Thymus (tissue), 11 donors: ENCODE data around the gene VKORC1. TPM values are rescaled to one million over a fixed set of nuclear protein-coding genes. Genes with fewer than 3 reads are reported as not detected.

Source experiments
- DNase-seq, 9 donors: peaks; one replicate each; pipeline ENCODE4 v3.0.0-alpha.2; 2013; ENCODE audit warnings: low spot score in 9 of 9, low read depth in 6 of 9, missing footprints in 1 of 9
- H3K27ac ChIP-seq, 2 donors: one replicate each; pipeline ENCODE4 v1.5.1; 2013; ENCODE audit warnings: control low read depth in 1 of 2, low read depth in 1 of 2, low read length in 1 of 2, mild to moderate bottlenecking in 1 of 2, moderate library complexity in 1 of 2
- H3K27me3 ChIP-seq, 2 donors: one replicate each; pipeline ENCODE4 v1.5.1; 2013; ENCODE audit warnings: low read length in 1 of 2; ENCODE audit not compliant: control insufficient read depth in 2 of 2, insufficient read depth in 1 of 2
- H3K36me3 ChIP-seq, 2 donors: one replicate each; pipeline ENCODE4 v1.5.1; 2013; ENCODE audit warnings: low read length in 1 of 2, mild to moderate bottlenecking in 1 of 2, moderate library complexity in 1 of 2; ENCODE audit not compliant: control insufficient read depth in 2 of 2, insufficient read depth in 2 of 2
- H3K4me1 ChIP-seq, 2 donors: one replicate each; pipeline ENCODE4 v1.5.1; 2013; ENCODE audit warnings: low read length in 2 of 2; ENCODE audit not compliant: control insufficient read depth in 2 of 2, insufficient read depth in 2 of 2
- H3K4me3 ChIP-seq, 2 donors: one replicate each; pipeline ENCODE4 v1.5.1; 2013; ENCODE audit warnings: low read length in 2 of 2, control low read depth in 1 of 2, mild to moderate bottlenecking in 1 of 2
- H3K9me3 ChIP-seq, 2 donors: one replicate each; pipeline ENCODE4 v1.5.1; 2013; ENCODE audit warnings: low read length in 1 of 2, mild to moderate bottlenecking in 1 of 2; ENCODE audit not compliant: control insufficient read depth in 2 of 2, insufficient read depth in 1 of 2
- WGBS: extraction: QIAGEN DNeasy Blood & Tissue Kit; methylation state at CpG from one replicate; pipeline ENCODE4 v1.1.7; 2013; 5-methylcytosine and 5-hydroxymethylcytosine counted together
- polyA plus RNA-seq: library from polyadenylated mRNA; stranded (reverse); fragments of 200-250 nt; gene quantifications from one replicate; pipeline ENCODE4 v1.2.3, GENCODE V29; 2013
- total RNA-seq: library from RNA; stranded (reverse); fragments of 120-200 nt; gene quantifications from one replicate; pipeline ENCODE4 v1.2.4, GENCODE V29; 2013
- donor health status: healthy.

VKORC1 gene
- total and polyA plus RNA-seq, 2 donors, result 36.0 to 48.7 TPM

GRCh38 chr16:31110106-31111034 is 15.8 kb upstream of the VKORC1 start:
- 94% methylated on average over 26 of the region's 26 CpGs for WGBS
- H3K4me3 ChIP-seq, result no peak overlapping the region
- DNase-seq, result no peak
- no peak overlapping the region for H3K27ac ChIP-seq
- H3K4me1 ChIP-seq, result peaks cover 15 to 18% of the 10 kb centered on the region in 2 donors
- no peaks in the 10 kb centered on the region for H3K27me3 ChIP-seq
- peaks cover 22 to 37% of the 10 kb centered on the region in 2 donors for H3K36me3 ChIP-seq
- no peaks in the 10 kb centered on the region for H3K9me3 ChIP-seq

GRCh38 chr16:31109622-31110021 is 15.0 kb upstream of the VKORC1 start:
- DNase-seq, result no peak
- H3K4me1 ChIP-seq, result peaks cover 15 to 18% of the 10 kb centered on the region in 2 donors
- H3K4me3 ChIP-seq, result no peak overlapping the region
- 97% methylated on average over 12 of the region's 12 CpGs for WGBS
- H3K36me3 ChIP-seq, result peaks cover 22 to 37% of the 10 kb centered on the region in 2 donors
- no peaks in the 10 kb centered on the region for H3K27me3 ChIP-seq
- no peaks in the 10 kb centered on the region for H3K9me3 ChIP-seq
- no peak overlapping the region for H3K27ac ChIP-seq

DNA sequence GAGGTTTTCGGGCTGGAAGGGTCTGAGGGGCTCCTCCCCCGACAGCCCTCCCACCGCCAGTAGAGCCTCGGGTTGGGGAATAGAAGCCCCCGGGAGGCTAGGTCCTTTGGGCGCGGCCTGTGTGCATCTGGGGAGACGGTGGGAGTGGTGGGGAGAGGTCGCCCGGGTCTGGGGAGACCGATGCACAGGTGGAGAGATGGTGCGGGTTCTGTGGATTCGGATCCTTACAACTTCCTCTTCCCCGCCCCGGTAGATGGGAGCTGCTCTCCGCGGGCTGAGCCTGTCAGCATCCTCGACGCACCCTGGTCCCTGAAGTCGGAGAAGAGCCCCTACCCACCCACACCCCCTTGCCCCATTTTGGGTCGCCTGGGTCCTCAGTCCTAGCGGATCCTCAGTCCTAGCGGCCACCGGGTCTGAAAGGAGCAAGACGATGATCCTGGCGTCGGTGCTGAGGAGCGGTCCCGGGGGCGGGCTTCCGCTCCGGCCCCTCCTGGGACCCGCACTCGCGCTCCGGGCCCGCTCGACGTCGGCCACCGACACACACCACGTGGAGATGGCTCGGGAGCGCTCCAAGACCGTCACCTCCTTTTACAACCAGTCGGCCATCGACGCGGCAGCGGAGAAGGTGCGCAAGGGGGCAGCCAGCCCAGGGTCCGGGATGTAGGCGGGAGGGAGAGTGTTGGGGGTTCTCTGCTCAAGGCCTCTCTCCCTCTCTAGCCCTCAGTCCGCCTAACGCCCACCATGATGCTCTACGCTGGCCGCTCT is 14.4 kb upstream of the VKORC1 start:
- Histone ChIP-seq H3K4me3 (peak overlapping the region; percentile 57 to 96), H3K27ac (no peak overlapping the region), H3K36me3 (peaks cover 22 to 37% of the 10 kb centered on the region in 2 donors), H3K27me3 (no peaks in the 10 kb centered on the region), H3K9me3 (no peaks in the 10 kb centered on the region), H3K4me1 (peaks cover 15 to 18% of the 10 kb centered on the region in 2 donors)
- no peak for DNase-seq
- 58% methylated on average over 57 of the region's 57 CpGs for WGBS

GRCh38 chr16:31108035-31108793 is 13.6 kb upstream of the VKORC1 start, which contains the start of gene BCKDK:
TSS of gene BCKDK (plus strand) at chr16:31108386. CDS start at chr16:31109224, 838 bp downstream.
- peak within 1 kb of the TSS in 1 of 2 donors; percentile 73 for H3K27ac ChIP-seq
- peaks cover 22 to 34% of the 10 kb centered on the region in 2 donors for H3K36me3 ChIP-seq
- DNase-seq, result peak in 8 of 9 donors; percentile 32 to 75 (median 52)
- peaks cover 15 to 18% of the 10 kb centered on the region in 2 donors for H3K4me1 ChIP-seq
- peak within 1 kb of the TSS; percentile 57 to 96 for H3K4me3 ChIP-seq
- H3K27me3 ChIP-seq, result no peaks in the 10 kb centered on the region
- H3K9me3 ChIP-seq, result no peaks in the 10 kb centered on the region
- 5% methylated on average over 68 of the region's 68 CpGs for WGBS

DNA sequence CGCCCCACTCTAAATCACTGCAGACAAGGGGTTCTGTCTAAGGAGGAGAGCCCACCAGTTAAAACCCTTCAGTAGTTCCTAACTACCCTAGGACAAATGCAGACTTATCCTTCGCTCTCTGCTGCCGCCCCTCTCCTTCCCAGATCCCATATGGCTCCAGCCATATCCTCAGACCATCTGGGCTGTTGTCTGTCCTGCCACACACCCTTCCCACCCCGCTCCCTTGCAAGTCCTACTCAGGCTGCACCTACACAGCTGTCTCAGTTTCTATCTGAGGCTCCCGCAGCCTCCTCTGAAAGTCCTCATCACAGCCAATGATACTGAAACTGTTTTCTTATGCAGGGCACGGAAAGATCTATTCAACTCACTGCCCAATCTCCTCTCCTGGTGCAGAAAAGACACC is 12.9 kb upstream of the VKORC1 start:
- H3K4me3 ChIP-seq, result no peak overlapping the region
- no peaks in the 10 kb centered on the region for H3K9me3 ChIP-seq
- H3K4me1 ChIP-seq, result peaks cover 15 to 18% of the 10 kb centered on the region in 2 donors
- no peak overlapping the region for H3K27ac ChIP-seq
- 98% methylated on average over 6 of the region's 6 CpGs for WGBS
- H3K36me3 ChIP-seq, result peaks cover 21 to 32% of the 10 kb centered on the region in 2 donors
- no peaks in the 10 kb centered on the region for H3K27me3 ChIP-seq
- no peak for DNase-seq

GRCh38 chr16:31106509-31107464 is 12.2 kb upstream of the VKORC1 start:
- no peak overlapping the region for H3K27ac ChIP-seq

DNA sequence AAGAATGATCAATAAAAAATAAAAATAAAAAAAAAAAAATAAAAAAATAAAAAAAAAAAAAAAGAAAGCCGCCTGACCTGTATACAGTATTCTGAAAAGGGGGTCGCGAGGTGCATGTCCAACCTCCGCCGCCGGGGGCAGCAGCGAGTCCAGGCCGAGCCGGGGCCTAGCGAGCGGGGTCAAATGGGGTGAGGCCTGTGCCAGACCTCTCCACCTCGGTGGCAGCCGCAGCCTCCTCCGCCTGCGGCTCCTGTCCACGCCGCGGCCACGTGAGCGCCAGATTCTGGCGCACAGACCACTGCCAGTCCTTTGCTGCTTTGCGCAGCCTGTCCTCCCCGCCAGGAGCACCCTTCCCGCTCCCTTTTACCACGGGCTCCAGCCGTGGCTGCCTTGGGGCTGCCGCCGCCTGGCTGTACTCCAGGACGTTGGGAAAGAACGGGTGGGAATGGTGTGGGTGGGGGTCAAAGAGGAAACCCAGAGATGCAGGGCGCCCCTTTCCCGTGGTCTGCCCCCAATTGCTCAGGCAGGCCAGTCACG is 11.1 kb upstream of the VKORC1 start:
- peak in 6 of 9 donors; percentile 42 to 72 (median 61) for DNase-seq

More at GRCh38 chr16:31106509-31107464, 12.2 kb upstream of the VKORC1 start:
- WGBS, result 96% methylated on average over 28 of the region's 28 CpGs
- Histone ChIP-seq H3K36me3 (peaks cover 14 to 25% of the 10 kb centered on the region in 2 donors), H3K27me3 (no peaks in the 10 kb centered on the region), H3K4me1 (peaks cover 15 to 18% of the 10 kb centered on the region in 2 donors), H3K4me3 (no peak overlapping the region), H3K9me3 (no peaks in the 10 kb centered on the region)
- no peak for DNase-seq

More for the DNA sequence above, 11.1 kb upstream of the VKORC1 start:
- Histone ChIP-seq H3K27me3 (no peaks in the 10 kb centered on the region), H3K9me3 (no peaks in the 10 kb centered on the region), H3K4me3 (no peak overlapping the region), H3K4me1 (peaks cover 15 to 18% of the 10 kb centered on the region in 2 donors), H3K36me3 (peaks cover 8 to 14% of the 10 kb centered on the region in 2 donors), H3K27ac (no peak overlapping the region)
- 23% methylated on average over 33 of the region's 33 CpGs for WGBS
